Loucy (cell line): ENCODE results near the gene CGB8.
"Not testable (repeated sequence)": the region's sequence is repeated elsewhere in the genome, so short reads cannot be mapped to it uniquely, and the experiment has no call there.

Experiments used
- EZH2phosphoT487 ChIP-seq: fragments of 200-600 bp; IDR thresholded peaks from 2 replicates; pipeline ENCODE4 v1.6.1; 2018; ENCODE audit warnings: antibody characterized with exemption, mild to moderate bottlenecking, moderate library complexity, borderline replicate concordance
- TF ChIP-seq, protein P1 (sequence below): fragments of 200-600 bp; sonication (generic); conservative IDR thresholded peaks from 2 replicates; pipeline ENCODE4 v1.5.1; 2014; ENCODE audit warnings: mild to moderate bottlenecking, antibody characterized with exemption, low read length

GRCh38 chr19:49031642-49032301, 17.1 kb downstream of the CGB8 start, which contains the start of gene CGB2:
- TF ChIP-seq, protein P1, sequence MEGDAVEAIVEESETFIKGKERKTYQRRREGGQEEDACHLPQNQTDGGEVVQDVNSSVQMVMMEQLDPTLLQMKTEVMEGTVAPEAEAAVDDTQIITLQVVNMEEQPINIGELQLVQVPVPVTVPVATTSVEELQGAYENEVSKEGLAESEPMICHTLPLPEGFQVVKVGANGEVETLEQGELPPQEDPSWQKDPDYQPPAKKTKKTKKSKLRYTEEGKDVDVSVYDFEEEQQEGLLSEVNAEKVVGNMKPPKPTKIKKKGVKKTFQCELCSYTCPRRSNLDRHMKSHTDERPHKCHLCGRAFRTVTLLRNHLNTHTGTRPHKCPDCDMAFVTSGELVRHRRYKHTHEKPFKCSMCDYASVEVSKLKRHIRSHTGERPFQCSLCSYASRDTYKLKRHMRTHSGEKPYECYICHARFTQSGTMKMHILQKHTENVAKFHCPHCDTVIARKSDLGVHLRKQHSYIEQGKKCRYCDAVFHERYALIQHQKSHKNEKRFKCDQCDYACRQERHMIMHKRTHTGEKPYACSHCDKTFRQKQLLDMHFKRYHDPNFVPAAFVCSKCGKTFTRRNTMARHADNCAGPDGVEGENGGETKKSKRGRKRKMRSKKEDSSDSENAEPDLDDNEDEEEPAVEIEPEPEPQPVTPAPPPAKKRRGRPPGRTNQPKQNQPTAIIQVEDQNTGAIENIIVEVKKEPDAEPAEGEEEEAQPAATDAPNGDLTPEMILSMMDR = peak; percentile 56
- not testable (repeated sequence) for TF ChIP-seq EZH2phosphoT487
